Heart right ventricle (tissue), 16 donors: ENCODE measurements around the gene IDH1. TPM values are rescaled to one million over a fixed set of nuclear protein-coding genes. Genes with fewer than 3 reads are reported as not detected.

Experiments used
- ATAC-seq, 8 donors: fragments of 200-7000 bp; cut with Tn5 transposase; one replicate each; pipeline ENCODE4 v1.9.1; 2020; ENCODE audit warnings: mild to moderate bottlenecking in 8 of 8, moderate library complexity in 8 of 8, moderate number of reproducible peaks in 1 of 8
- DNase-seq, 2 donors: peaks; one replicate each; pipeline ENCODE4 v3.0.0-alpha.2; 2020
- H3K27ac ChIP-seq, 10 donors: fragments of 200-600 bp; sonication (generic) in 2 of 10; one replicate each; pipeline versions ENCODE4 v1.5.0 to v1.8.0; 2020 to 2022; ENCODE audit warnings: mild to moderate bottlenecking in 3 of 10
- H3K27me3 ChIP-seq, 7 donors: fragments of 200-600 bp; one replicate each; pipeline ENCODE4 v1.8.0; 2021 to 2022; ENCODE audit warnings: mild to moderate bottlenecking in 2 of 7
- H3K36me3 ChIP-seq, 9 donors: fragments of 200-600 bp; sonication (generic) in 1 of 9; one replicate each; pipeline versions ENCODE4 v1.5.0 to v1.8.0; 2020 to 2022; ENCODE audit warnings: mild to moderate bottlenecking in 2 of 9
- H3K4me1 ChIP-seq, 9 donors: fragments of 200-600 bp; sonication (generic) in 1 of 9; one replicate each; pipeline versions ENCODE4 v1.5.0 to v1.8.0; 2020 to 2022; ENCODE audit warnings: mild to moderate bottlenecking in 4 of 9
- H3K4me3 ChIP-seq, 10 donors: fragments of 200-600 bp; sonication (generic) in 2 of 10; one replicate each; pipeline versions ENCODE4 v1.5.0 to v1.8.0; 2020 to 2022; ENCODE audit warnings: mild to moderate bottlenecking in 7 of 10, moderate library complexity in 2 of 10
- H3K9me3 ChIP-seq, 11 donors: fragments of 200-600 bp in 10 of 11; sonication (generic) in 2 of 11; one replicate each; pipeline versions ENCODE4 v1.5.0 to v1.8.0; 2013 to 2022; ENCODE audit warnings: mild to moderate bottlenecking in 2 of 11, control low read depth in 1 of 11, moderate library complexity in 1 of 11
- WGBS, 2 donors: extraction: QIAGEN DNeasy Blood & Tissue Kit; methylation state at CpG; one replicate each; pipeline ENCODE4 v1.1.7; 2013; ENCODE audit warnings: inconsistent platforms in 1 of 2; 5-methylcytosine and 5-hydroxymethylcytosine counted together
- intact Hi-C, 10 donors: fragments of 100-400 bp; cut with DNase I; formaldehyde crosslinking; loops; one replicate each; pipeline versions ENCODE4 v1.11.1 to v1.14.2; 2022
- polyA plus RNA-seq, 2 donors: library from polyadenylated mRNA; stranded (reverse); fragments of 200-250 nt; gene quantifications; one replicate each; pipeline ENCODE4 v1.2.3, GENCODE V29; 2013
- total RNA-seq, 10 donors: library from RNA; stranded (reverse); fragmentation: NEBNext Ultra II Directional in 3 of 10; extraction: Animal tissue kit (Norgen Biotek cat#: 25700) in 3 of 10; gene quantifications; one replicate each; pipeline versions ENCODE4 v1.2.1 to v1.2.4, GENCODE V29; 2021 to 2023
- TF ChIP-seq, protein P1 (sequence below), 9 donors: fragments of 200-600 bp; sonication (generic) in 2 of 9; IDR thresholded peaks; one replicate each; pipeline versions ENCODE4 v1.5.0 to v1.8.0; 2021 to 2022; ENCODE audit warnings: antibody characterized with exemption in 9 of 9, mild to moderate bottlenecking in 5 of 9, moderate library complexity in 1 of 9
- donor health status: Arrhythmogenic right ventricular cardiomyopathy.
- donor health status: ischemic (EF 13 %, LVEDD 7.1; RV severe dilation, severe dysfunction).
- donor health status: healthy with polysubstance abuse.
- donor health status: DM: no; HTN: yes; CAD: no.
- donor health status: DM: no; HTN: no; CAD: no.
- donor health status: ischemic (EF 25% LVEDD 6.9; RV normal size, moderate dysfunction).
- donor health status: ischemic (EF 25% LVEDD 5.7; RV mildly dilated, moderate dysfunction).
- donor health status: healthy.
- donor health status: DM: yes; HTN: yes; CAD: no.
- donor health status: Ischemic cardiomyopathy.
- donor health status: ischemic (EF 35%, LVEDD 5.7; RV mildly dilated, moderate dysfunction).
- donor health status: nonischemic (EF 11% LVEDD 7.7; RV severe dilation, severe dysfunction).
- donor health status: DM: yes; HTN: yes; CAD: no.
- donor health status: PGD.
- donor health status: ischemic (EF 29% LVEDD 5.4; RV normal size, mild dysfunction).
- donor health status: nonischemic (EF 23%, LVEDD 6.1; RV moderate dilation, normal function).

The IDH1 gene
- total and polyA plus RNA-seq, 12 donors = 15.3 to 71.3 (median 31.8) TPM

DNA sequence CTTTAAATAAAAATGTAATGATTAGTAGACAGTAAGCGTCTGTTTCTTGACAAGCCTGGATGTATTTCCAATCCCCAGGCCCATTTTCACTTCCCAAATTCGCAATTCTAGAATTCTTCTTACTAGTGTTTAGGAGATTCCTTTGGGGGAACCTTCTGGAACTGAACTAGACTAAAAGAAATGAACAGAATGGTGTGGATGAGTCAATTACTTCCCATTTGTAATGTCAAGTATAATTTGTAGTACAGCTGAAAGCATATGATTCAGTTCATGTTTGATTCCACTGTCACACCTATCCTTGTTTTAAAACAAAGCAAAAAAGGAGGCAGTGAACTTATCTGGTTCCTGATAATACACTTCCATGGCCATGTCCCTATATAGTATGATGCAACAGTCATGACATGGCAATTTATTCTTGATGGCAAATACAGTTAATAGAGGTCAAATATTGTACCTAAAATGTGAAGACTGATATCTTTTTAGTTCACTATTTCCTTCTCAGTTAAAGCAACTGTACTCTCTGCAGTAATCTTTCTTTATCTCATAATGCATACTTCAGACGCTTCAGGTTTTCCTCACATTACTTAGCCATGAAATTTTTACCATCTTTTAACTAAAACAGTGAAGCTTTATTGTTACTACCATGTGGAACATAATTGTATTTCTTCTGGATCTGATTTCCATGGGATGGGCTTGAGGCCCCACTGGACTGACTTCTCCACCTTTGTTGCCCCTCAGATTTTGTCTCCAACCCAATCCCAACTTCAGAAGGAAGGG is 2.0 kb downstream of the IDH1 start:
- Histone ChIP-seq H3K36me3 (peaks cover 0 to 52% (median 18%) of the 10 kb centered on the region in 9 donors), H3K27me3 (no peaks in the 10 kb centered on the region), H3K4me1 (peaks cover 0 to 60% (median 27%) of the 10 kb centered on the region in 9 donors), H3K27ac (peak overlapping the region in 7 of 10 donors; percentile 2 to 91 (median 80)), H3K9me3 (no peaks in the 10 kb centered on the region), H3K4me3 (peak overlapping the region in 9 of 10 donors; percentile 71 to 93 (median 84))
- TF ChIP-seq, protein P1, sequence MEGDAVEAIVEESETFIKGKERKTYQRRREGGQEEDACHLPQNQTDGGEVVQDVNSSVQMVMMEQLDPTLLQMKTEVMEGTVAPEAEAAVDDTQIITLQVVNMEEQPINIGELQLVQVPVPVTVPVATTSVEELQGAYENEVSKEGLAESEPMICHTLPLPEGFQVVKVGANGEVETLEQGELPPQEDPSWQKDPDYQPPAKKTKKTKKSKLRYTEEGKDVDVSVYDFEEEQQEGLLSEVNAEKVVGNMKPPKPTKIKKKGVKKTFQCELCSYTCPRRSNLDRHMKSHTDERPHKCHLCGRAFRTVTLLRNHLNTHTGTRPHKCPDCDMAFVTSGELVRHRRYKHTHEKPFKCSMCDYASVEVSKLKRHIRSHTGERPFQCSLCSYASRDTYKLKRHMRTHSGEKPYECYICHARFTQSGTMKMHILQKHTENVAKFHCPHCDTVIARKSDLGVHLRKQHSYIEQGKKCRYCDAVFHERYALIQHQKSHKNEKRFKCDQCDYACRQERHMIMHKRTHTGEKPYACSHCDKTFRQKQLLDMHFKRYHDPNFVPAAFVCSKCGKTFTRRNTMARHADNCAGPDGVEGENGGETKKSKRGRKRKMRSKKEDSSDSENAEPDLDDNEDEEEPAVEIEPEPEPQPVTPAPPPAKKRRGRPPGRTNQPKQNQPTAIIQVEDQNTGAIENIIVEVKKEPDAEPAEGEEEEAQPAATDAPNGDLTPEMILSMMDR (IDR thresholded peaks at IDR 0.05) = no peak
- DNase-seq = no peak
- 72 to 75% methylated on average over 3 of the region's 3 CpGs for WGBS, 2 donors
- intact Hi-C loops = loop anchor here in 4 of 10 donors (5.0 to 10.0 kb wide), 5 partner anchors 64 to 148 kb away; no protein-coding TSS in a partner anchor
- ATAC-seq = no peak

DNA sequence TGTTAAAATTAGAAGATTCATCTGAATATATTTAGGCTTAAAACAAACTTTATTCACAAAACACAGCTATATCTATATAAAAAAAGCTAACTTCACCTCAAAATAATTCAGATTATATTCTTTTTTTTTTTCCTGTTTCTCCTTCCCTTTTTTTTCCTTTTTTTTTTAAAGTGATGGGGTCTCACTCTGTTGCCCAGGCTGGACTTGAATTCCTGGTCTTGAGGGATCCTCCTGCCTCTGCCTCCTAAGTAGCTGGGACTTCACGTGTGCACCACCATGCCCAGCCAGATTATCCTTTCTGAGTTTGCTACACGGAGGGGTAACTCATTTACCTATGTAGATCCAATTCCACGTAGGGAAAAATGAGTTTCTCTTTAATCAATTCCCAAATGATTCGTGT is 3.8 kb downstream of the IDH1 start:
- TF ChIP-seq, protein P1 (IDR thresholded peaks at IDR 0.05) = no peak
- DNase-seq (no peak), ATAC-seq (no peak)
- H3K4me1 ChIP-seq = peaks cover 0 to 72% (median 22%) of the 10 kb centered on the region in 9 donors
- H3K27ac ChIP-seq = no peak overlapping the region
- no peaks in the 10 kb centered on the region for H3K9me3 ChIP-seq
- H3K36me3 ChIP-seq = peaks cover 0 to 70% (median 31%) of the 10 kb centered on the region in 9 donors
- 93 to 98% methylated on average over 4 of the region's 4 CpGs for WGBS, 2 donors
- no peak overlapping the region for H3K4me3 ChIP-seq
- no peaks in the 10 kb centered on the region for H3K27me3 ChIP-seq
- intact Hi-C loops = loop anchor here in 5 of 10 donors (2.0 to 10.0 kb wide), 6 partner anchors 66 to 146 kb away; no protein-coding TSS in a partner anchor

DNA sequence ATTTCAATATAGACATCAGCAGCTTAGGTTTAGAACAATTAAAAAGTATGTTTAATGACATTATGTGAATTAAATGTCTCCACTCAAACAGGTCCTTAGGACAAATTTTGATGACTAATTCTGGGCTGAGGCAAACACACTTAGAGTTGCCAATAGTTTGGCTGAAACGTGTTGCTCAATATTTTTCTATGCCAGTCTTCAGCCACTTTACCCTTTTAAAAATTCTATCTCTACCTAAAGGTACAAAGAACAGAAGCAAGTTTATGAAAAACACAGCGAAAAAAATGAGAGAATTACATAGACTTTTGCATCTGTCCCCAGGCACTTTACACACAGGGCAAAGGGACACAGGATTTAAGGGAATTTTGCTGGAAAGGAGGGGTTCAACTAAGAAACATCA is 4.5 kb downstream of the IDH1 start:
- Histone ChIP-seq H3K27me3 (no peaks in the 10 kb centered on the region), H3K36me3 (peaks cover 0 to 77% (median 37%) of the 10 kb centered on the region in 9 donors), H3K9me3 (no peaks in the 10 kb centered on the region), H3K27ac (peak overlapping the region in 1 of 10 donors; percentile 21), H3K4me1 (peaks cover 0 to 66% (median 22%) of the 10 kb centered on the region in 9 donors), H3K4me3 (no peak overlapping the region)
- 72 to 82% methylated on average over 2 of the region's 2 CpGs for WGBS, 2 donors
- intact Hi-C loops = loop anchor here in 5 of 10 donors (2.0 to 10.0 kb wide), 6 partner anchors 67 to 146 kb away; no protein-coding TSS in a partner anchor
- DNase-seq = no peak
- TF ChIP-seq, protein P1 (IDR thresholded peaks at IDR 0.05) = no peak
- ATAC-seq = no peak

DNA sequence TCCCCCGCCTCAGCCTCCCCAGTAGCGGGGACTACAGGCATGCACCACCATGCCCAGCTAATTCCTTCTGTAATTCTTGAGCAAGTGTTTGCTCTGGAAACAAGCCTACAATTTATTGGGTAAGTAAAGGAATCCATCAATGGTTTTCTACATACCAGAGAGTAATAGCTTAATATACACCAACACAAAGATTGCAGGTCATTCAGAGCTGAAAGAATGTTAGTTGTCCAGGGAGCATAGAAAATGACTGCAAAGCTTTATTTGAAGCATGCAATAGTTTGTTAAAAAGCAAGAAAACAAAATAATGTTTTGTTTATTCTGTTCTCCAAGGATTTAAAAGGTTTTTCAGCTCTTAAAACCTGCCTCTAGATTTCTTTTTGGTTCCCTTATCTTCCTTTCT is 5.6 kb downstream of the IDH1 start:
- H3K9me3 ChIP-seq = no peaks in the 10 kb centered on the region
- H3K4me1 ChIP-seq = peaks cover 0 to 65% (median 22%) of the 10 kb centered on the region in 9 donors
- no peak overlapping the region for H3K27ac ChIP-seq
- TF ChIP-seq, protein P1 (IDR thresholded peaks at IDR 0.05) = no peak
- intact Hi-C loops = no loop called here
- peaks cover 0 to 88% (median 46%) of the 10 kb centered on the region in 9 donors for H3K36me3 ChIP-seq
- ATAC-seq (no peak), DNase-seq (no peak)
- H3K4me3 ChIP-seq = no peak overlapping the region
- no peaks in the 10 kb centered on the region for H3K27me3 ChIP-seq
- WGBS, 2 donors = 97 to 98% methylated on average over 2 of the region's 2 CpGs
